Inferior parietal cortex (tissue), 1 donor: Measurements from ENCODE around the gene ZFAND4.
A peak's percentile ranks its signal among the peaks of the same experiment; 100 is the strongest.
"Not testable (repeated sequence)": the region's sequence is repeated elsewhere in the genome, so short reads cannot be mapped to it uniquely, and the experiment has no call there.

Experiments
- DNase-seq: peaks from one replicate; pipeline ENCODE4 v3.0.0-alpha.2; 2016; ENCODE audit errors: extremely low spot score

The ZFAND4 gene

DNA sequence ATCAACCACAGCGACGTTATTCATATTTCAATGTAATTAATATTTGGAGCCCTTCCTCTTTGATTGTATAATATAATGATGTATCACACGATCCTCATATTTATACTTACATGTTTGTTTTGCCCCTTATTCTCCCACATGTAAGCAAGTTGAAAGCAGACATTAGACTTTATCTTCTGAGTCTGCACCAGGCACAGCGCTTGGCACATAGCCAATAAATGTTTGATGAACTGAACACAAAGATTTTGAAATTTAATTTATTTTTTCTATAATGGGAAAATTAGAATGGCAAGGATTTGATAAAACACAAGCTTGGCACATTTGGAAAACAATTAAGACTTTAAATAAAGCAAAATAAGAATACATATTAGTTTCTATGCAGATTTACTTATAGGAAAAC, 31.6 kb downstream of the ZFAND4 start:
- DNase-seq, result no peak

DNA sequence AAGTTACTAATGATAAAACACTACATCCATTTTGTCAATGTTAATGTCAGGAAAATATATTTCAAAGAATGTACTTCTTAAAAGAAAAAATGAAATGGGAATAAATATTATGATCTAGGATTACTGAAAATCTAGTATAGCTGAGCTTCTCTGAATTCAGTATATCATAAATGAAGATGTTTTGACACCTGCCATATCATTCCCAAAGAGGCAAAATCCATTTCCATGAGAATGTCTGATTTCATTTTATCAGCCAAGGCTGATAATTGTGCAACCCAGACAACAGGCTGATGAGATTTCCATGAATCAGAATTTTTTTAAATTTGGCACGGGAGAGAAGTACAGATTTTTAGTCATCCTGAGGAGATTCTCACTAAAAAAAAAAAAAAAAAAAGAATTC, 32.5 kb downstream of the ZFAND4 start:
- DNase-seq, result no peak

DNA sequence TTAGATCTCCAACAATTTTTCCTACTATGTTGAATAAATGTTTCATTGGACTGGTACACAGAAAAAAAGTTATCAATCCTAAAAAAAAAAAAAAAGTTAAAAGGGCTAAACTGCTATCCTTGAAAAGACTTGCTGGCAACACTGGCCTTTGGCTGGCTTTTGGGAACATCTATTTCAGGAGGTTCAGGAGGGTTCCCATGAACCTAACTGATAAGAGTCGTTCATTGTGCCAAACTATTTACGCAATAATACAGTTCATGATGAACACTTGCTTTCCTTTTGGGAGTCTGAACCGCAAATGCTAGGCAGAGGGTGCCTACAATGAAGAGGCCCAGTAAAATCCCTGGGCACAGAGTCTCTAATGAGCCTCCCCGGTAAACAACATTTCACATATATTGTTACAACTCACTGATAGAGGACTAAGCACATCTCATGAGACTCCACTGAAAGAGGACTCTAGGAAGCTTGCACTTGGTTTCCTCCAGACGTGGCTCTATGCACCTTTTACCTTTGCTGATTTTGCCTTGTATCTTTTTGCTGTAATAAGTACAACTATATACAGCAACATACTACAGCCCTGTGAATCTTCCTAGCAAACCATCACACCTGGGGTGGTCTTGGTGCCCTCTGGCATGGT, 45.0 kb downstream of the ZFAND4 start:
- no peak for DNase-seq

DNA sequence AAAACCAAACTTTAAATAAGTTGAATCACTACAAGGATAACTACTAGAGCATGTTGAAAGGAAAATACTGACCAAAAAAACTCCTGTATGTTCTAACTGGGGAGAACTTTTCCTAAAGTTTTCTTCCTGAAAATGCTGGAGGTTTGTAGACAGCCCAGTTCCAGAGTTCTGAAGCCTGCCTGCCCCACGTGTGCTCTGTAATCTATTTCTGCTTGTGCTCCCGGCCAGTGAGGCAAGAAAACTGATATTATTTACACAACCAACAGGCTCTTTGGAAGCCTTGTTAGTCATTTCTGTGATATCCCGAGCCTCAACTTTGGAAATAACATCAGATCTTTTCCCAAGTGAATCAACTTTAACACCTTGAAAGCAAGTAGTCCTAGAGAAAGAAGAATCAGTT, 46.7 kb downstream of the ZFAND4 start:
- DNase-seq, result no peak

DNA sequence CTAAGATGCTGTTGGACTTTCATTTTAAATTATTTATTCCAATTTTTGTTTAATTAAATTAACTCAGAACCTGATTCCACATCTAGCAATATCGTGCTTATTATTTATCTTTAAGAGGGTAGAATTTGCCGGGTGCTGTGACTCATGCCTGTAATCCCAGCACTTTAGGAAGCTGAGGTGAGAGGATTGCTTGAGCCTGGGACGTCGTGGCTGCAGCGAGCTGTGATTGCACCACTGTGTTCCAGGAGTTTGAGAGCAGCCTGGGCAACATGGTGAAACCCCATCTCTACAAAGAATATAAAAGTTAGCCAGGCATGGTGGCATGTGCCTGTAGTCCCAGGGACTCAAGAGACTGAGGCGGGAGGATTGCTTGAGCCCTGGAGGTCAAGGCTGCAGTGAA, 47.8 kb downstream of the ZFAND4 start:
- no peak for DNase-seq

DNA sequence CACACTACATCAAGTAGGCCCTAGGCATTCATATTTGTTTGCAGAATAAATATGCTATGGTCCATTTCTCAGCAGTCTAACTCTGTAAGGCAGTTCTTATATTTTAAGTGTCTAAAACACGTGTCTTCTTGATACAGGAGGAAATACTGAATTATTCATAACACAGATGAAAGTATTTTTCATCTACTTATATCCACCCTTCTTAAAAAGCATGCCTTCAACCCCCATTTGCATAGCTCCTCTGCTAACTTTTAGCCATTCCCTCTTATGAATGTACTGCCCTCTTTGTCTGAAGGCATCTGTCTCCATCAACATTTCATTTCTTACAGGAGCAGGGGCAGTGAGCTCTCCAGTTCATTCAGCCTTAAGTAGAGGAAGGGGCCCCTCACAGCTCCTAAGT, 57.7 kb downstream of the ZFAND4 start:
- no peak for DNase-seq

DNA sequence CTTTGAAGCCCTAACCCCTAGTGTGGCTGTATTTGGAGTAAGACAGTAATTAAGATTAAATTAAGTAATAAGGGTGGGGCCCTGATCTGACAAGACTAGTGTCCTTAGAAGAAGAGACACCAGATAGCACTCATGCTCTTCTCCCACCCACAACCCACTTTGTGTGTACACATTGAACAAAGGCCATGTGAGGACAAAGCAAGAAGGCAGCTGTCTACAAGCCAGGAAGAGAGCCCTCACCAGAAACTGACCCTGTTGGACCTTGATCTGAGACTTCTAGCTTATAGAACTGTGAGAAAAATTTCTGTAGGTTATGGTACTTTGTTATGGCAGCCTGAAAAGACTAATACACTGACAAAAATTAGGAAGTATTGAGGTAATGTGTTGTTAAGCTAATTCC, 59.8 kb downstream of the ZFAND4 start:
- no peak for DNase-seq

DNA sequence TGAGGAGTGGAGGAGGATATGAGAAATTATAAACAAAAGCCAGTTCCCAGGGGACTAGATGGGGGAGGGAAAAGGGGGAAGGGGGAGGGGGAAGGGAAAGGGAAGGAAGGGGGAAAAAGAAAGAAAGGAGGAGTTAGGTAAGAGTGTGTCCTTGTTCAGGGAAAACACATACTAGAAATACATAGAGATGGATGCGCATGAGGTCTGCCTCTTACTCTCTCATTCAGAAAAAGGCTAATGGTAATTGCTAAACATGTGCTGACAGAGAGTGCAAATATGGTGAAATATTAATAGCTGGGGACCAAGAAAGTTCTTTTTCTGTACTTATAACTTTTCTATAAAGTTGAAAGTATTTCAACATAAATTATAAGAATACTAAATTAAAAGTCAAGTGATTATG, 64.5 kb downstream of the ZFAND4 start:
- DNase-seq, result no peak

DNA sequence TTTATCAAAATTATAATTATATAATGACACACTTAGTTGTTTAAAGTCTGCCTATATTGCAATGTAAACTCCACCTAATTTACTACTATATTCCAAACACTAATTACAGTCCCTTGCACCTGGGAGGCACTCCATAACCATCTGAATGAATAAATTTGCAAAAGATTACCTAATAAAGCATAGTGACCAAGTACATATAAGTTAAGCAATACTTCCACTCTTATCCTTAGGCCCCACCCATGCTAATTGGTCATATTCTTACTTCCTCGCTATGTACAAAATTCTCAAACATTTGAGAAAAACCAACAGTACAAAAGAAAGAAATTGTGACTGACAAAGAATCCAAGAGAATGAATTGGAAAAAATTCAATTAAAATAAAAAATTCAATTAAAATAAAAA, 65.3 kb downstream of the ZFAND4 start:
- DNase-seq, result no peak

DNA sequence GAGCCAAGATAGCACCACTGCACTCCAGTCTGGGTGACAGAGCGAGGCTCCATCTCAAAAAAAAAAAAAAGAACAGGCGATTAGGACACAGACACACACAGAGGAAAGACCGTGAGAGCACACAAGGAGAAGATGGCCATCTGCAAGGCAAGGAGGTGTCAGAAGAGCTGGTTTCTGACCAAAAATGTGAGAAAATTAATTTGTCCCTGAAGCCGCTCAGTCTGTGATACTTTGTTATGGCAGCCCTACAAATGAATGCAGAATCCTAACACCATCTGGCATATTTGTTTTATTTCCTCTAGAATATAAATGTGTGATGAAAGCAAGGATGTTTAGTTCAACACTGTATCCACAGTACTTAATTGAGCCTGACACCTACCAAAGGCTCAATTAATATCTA, 69.7 kb downstream of the ZFAND4 start:
- no peak for DNase-seq

DNA sequence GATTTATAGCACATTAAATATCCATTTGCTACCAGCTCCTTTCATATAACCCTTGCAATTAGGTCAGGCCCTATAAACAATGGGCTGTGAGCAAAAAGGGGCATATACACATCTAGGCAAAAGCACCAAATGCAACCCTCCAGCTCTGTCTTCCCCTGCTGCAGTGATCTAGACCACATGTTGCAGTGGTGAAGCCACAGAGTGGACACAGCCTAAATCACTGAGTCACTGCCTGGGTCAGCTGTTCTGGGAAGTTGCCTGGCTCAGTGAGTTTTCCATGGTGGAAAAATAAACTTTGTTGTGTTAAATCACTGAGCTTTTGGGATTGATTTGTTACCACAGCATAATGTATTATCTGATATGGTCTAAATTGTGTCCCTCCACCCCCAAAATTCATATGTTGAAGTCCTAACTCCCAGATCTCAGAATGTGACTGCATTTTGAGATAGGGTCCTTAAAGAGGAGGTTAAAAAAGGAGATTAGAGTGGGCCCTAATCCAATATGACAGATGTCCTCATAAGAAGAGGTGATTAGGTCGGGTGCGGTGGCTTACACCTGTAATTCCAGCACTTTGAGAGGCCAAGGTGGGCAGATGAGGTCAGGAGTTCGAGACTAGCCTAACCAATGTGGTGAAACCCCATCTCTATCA, 70.4 kb downstream of the ZFAND4 start:
- DNase-seq, result no peak

DNA sequence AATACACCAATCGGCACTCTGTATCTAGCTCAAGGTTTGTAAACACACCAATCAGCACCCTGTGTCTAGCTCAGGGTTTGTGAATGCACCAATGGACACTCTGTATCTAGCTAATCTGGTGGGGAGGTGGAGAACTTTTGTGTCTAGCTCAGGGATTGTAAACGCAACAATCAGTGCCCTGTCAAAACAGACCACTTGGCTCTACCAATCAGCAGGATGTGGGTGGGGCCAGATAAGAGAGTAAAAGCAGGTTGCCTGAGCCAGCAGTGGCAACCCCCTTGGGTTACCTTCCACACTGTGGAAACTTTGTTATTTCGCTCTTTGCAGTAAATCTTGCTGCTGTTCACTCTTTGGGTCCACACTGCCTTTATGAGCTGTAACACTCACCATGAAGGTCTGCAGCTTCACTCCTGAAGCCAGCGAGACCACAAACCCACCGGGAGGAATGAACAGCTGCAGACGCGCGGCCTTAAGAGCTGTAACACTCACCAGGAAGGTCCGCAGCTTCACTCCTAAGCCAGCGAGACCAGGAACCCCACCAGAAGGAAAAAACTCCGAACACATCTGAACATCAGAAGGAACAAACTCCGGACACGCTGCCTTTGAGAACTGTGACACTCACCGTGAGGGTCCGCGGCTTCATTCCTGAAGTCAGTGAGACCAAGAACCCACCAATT, 71.2 kb downstream of the ZFAND4 start:
- DNase-seq, result not testable (repeated sequence)

DNA sequence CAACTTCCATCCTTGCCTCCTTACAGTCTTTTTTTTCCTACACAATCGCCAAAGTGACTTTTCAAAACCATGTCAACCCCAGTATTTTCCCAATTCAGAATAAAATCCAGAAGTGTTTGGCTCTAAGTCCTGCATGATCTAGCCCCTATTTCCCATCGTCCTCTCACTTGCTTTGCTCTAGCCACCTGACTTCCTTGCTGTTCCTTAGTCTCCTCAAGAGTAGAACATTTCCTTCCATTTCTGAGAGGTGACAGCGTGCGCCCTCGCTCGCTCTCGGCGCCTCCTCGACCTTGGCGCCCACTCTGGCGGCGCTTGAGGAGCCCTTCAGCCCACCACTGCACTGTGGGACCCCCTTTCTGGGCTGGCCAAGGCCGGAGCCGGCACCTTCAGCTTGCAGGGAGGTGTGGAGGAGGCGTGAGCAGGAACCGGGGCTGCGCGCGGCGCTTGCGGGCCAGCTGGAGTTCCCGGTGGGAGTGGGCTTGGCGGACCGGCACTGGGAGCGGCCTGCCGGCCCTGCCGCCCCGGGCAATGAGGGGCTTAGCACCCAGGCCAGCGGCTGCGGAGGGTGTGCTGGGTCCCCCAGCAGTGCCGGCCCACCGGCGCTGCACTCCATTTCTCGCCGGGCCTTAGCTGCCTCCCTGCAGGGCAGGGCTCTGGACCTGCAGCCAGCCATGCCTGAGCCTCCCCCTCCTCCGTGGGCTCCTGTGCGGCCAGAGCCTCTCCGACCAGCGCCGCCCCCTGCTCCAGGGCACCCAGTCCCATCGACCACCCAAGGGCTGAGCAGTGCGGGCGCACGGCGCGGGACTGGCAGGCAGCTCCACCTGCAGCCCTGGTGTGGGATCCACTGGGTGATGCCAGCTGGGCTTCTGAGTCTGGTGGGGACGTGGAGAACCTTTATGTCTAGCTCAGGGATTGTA, 72.0 kb downstream of the ZFAND4 start:
- DNase-seq, result not testable (repeated sequence)

DNA sequence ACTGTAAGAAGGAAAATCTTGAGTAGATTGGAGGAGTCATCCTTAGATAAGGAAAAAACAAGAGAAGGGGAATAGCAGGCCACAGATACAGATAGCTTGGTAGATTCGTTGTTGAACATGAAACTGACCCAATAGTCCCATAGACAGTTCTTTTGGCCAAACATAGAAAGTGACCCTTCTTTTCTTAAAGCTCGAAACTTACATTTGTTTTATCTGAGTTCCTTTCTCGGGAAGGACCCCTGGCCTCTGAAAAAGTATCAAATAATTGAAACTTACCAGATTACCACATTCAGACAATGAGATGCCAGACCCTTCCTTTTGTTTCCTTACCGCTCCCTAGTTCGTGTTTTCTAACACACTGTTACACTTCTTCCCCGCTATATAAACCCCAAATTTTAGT, 72.9 kb downstream of the ZFAND4 start:
- no peak for DNase-seq

DNA sequence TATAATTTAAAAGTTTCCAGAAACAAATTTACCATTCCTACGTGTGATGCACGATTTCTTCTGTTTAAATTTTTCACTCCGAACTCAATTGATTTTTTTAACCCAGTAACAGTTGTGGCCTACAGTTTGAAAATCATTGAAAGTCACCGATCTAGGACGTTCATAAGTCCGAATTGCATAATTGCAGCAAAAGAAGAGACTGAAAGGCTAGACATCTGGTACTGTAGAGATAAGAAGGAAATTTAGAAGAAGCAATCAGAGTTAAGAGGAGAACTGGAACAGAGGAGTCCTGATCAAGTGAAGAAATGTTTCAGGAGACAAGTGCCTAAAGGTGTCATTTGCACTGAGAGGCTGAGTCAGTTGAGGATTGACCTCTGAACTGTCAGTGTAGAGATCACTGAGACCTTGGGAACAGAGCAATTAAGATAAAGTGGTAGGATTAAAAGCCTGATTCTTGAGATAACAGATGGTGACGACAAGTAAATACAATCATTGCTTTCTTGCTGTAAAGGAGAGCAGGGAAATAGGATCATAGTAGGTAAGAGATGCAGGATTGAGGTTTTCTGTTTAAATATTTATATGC, 73.5 kb downstream of the ZFAND4 start:
- DNase-seq, result no peak

DNA sequence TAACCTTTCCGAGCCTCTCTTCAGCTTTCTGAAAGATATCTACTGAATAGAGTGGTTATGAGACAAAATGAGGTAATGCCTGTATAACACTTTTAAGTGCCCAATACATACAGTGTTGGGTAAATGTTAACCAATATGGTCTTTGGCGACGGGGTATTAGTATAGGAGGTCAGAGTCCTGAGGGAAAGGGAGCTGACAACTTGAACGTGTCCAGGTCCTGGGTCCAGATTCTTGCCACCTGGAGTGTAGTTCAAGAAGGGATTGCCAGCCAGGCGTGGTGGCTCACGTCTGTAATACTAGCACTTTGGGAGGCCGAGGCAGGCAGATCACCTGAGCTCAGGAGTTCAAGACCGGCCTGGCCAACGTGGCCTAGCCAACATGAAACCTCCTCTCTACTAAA, 76.0 kb downstream of the ZFAND4 start:
- no peak for DNase-seq

DNA sequence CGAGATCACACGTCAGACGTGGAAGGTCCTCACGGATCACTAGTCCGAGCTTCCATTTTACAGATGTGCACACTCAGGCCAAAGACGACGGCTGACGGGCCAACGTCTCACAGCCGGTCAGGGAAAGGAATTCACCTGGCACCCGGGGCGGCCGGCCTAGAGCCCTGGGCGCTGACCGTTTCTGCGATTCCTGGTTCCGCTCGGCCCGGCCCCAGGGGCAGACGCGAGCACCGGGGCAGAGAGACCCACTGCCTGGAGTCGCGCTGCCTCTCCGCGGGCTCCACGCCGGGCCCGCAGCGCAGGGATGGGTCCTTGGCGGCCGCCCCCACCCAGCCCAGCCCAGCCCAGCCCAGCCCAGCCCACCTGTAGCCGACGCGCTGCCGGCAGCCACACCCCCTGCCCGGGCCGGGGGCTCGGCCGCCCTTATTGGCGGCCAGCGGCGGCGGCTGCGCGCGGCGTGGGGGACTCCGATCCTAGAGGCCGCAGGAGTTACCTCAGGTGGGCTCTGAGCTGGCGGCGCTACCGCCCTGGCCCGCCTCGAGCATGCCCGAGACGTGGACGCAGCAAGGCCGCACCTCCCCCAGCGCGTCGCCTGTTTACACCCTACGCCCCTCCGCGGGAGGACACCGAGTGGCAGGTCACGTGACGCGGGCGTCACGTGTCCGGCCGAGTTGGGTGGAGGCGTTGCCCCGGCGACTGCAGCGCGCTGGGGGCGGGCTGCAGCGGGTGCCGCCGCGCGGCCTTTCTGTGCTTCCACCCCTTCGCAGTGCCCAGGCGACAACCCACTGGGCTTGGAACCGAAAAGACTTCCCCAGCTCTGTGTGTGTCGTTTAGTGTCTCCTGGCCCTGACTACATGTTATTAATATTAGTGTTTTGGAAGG, 78.1 kb downstream of the ZFAND4 start:
- DNase-seq, result peak; percentile 97

DNA sequence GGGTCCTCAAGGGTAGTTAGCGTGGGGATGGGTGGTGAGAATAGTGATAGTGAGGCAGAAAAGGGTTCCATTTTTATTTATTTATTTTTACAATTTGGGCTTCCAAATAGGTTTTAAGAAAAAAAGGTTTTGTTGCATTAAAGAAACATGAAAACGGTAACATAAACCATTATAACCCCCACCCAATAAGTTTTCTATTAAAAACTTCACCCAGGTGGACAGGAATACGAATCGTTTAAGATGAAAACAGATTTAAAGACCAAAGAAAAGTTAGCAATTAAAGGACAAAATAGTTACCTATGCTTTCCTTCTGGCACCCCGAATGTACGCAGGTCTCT, 78.7 kb downstream of the ZFAND4 start:
- no peak for DNase-seq

DNA sequence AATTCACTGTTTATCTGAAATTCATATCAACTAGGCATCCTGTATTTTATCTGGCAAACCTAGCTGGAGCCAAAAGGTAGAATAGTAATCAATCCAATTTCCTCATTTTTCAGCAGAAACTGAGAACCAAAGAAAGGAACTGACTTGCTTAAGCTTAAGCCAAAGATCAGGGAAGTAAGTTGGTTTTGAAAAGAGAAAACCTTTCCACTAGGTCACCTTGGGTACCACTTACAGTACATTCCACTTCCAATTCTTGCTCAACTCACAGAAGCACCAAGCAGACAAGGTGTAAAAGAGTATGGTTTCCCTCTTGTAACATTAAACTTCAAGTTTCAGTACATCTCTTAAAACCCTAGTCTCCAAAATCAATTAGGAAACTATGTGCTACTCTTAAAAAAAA, 79.6 kb downstream of the ZFAND4 start:
- DNase-seq, result no peak

DNA sequence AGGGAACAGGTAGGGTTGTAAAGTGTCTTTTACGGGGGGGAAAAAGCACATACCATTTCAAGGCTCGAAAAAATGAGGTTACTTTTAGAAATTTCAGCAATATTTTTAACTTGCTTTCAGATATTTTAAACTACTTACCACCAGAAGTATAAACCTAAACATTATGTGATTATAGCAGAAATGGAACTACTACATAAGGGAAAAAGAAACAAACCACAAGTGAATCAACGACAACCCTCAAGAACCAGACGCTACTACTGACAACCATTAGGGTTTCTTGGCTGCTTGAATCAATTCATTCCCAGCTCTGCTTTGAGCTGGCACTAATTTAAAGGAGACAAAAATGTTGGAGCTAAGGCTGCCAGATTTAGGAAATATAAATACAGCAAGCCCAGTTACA, 80.1 kb downstream of the ZFAND4 start:
- DNase-seq, result no peak

DNA sequence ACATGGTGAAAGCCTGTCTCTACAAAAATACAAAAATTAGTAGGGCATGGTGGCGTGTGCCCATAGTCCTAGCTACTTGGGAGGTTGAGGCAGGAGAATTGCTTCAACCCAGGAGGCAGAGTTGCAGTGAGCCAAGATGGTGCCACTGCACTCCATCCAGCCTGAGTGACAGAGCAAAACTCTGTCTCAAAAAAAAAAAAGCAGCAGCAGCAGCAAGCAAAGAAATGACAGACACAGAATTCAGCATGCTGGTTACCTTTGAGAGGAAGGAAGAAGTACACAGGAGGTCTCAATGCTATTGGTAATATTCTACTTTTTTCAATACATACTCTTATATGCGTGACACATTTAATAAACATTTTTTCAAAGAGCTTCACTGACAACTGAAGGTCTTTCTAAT, 81.3 kb downstream of the ZFAND4 start:
- no peak for DNase-seq
